ENCODE measurements around the gene TEX12.

The TEX12 gene

DNA sequence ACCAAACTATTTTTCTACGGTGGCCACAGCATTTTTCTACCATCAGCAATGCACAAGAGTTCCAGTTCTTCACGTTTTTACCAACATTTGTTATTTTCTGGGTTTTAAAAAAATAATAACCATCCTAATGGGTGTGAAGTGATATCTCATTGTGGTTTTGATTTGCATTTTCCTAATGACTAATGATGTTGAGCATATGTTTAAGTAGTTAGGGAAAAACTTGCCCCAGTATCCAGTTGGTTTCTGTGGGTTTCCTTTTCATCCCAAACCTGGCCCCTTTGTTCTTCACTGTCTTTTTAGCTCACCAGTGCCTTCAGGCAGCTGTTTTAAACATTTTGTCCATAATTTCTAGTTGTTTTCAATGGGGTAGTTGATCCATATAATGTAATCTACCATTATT, 44.4 kb downstream of the TEX12 start:
- TF ChIP-seq, protein P1, sequence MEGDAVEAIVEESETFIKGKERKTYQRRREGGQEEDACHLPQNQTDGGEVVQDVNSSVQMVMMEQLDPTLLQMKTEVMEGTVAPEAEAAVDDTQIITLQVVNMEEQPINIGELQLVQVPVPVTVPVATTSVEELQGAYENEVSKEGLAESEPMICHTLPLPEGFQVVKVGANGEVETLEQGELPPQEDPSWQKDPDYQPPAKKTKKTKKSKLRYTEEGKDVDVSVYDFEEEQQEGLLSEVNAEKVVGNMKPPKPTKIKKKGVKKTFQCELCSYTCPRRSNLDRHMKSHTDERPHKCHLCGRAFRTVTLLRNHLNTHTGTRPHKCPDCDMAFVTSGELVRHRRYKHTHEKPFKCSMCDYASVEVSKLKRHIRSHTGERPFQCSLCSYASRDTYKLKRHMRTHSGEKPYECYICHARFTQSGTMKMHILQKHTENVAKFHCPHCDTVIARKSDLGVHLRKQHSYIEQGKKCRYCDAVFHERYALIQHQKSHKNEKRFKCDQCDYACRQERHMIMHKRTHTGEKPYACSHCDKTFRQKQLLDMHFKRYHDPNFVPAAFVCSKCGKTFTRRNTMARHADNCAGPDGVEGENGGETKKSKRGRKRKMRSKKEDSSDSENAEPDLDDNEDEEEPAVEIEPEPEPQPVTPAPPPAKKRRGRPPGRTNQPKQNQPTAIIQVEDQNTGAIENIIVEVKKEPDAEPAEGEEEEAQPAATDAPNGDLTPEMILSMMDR (IDR thresholded peaks at IDR 0.05; ENCODE audit: insufficient read depth, low read length, poor library complexity, severe bottlenecking) = no peak
- Histone ChIP-seq H3K36me3 (ENCODE audit: control insufficient read depth, insufficient read depth, low read length) (no peaks in the 10 kb centered on the region), H3K4me3 (replicated peaks; ENCODE audit: low read depth, low read length) (no peak overlapping the region), H3K27me3 (replicated peaks; ENCODE audit: control insufficient read depth, insufficient read depth, low read length) (no peaks in the 10 kb centered on the region)
- DNase-seq (ENCODE audit: extremely low read depth, insufficient read length) = no peak

DNA sequence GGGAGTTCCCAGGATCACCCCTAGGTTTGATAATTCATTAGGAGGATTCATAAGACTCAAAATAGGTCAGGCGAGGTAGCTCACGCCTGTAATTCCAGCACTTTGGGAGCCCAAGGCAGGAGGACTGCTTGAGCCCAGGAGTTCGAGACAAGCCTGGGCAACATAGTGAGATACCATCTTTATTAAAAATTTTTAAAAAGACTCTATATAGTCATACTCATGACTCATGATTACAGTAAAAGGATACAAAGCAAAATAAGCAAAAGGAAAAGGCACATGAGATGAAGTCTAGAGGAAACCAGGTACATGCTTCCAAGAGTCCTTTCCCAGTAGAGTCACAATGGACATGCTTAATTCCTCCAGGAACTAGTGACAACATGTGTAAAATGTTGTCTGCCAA, 45.1 kb downstream of the TEX12 start:
- Histone ChIP-seq H3K27me3 (replicated peaks; ENCODE audit: control insufficient read depth, insufficient read depth, low read length) (no peaks in the 10 kb centered on the region), H3K36me3 (ENCODE audit: control insufficient read depth, insufficient read depth, low read length) (no peaks in the 10 kb centered on the region), H3K4me3 (replicated peaks; ENCODE audit: low read depth, low read length) (no peak overlapping the region)
- no peak for DNase-seq (ENCODE audit: extremely low read depth, insufficient read length)
- TF ChIP-seq, protein P1 (IDR thresholded peaks at IDR 0.05; ENCODE audit: insufficient read depth, low read length, poor library complexity, severe bottlenecking) = no peak

GRCh38 chr11:112212710-112213109, 45.5 kb downstream of the TEX12 start:
- Histone ChIP-seq H3K36me3 (ENCODE audit: control insufficient read depth, insufficient read depth, low read length) (no peaks in the 10 kb centered on the region), H3K27me3 (replicated peaks; ENCODE audit: control insufficient read depth, insufficient read depth, low read length) (no peaks in the 10 kb centered on the region), H3K4me3 (replicated peaks; ENCODE audit: low read depth, low read length) (no peak overlapping the region)
- no peak for DNase-seq (ENCODE audit: extremely low read depth, insufficient read length)
- TF ChIP-seq, protein P1 (IDR thresholded peaks at IDR 0.05; ENCODE audit: insufficient read depth, low read length, poor library complexity, severe bottlenecking) = no peak

- H3K27me3 ChIP-seq (replicated peaks; ENCODE audit: control insufficient read depth, insufficient read depth, low read length) = no peaks in the 10 kb centered on the region
- no peaks in the 10 kb centered on the region for H3K36me3 ChIP-seq (ENCODE audit: control insufficient read depth, insufficient read depth, low read length)
- H3K4me3 ChIP-seq (replicated peaks; ENCODE audit: low read depth, low read length) = no peak overlapping the region
- TF ChIP-seq, protein P1 (IDR thresholded peaks at IDR 0.05; ENCODE audit: insufficient read depth, low read length, poor library complexity, severe bottlenecking) = no peak
- no peak for DNase-seq (ENCODE audit: extremely low read depth, insufficient read length)
Observed at GRCh38 chr11:112213753-112214152, 46.6 kb downstream of the TEX12 start.

GRCh38 chr11:112215621-112216020, 48.4 kb downstream of the TEX12 start:
- H3K4me3 ChIP-seq (replicated peaks; ENCODE audit: low read depth, low read length) = no peak overlapping the region
- no peaks in the 10 kb centered on the region for H3K36me3 ChIP-seq (ENCODE audit: control insufficient read depth, insufficient read depth, low read length)
- H3K27me3 ChIP-seq (replicated peaks; ENCODE audit: control insufficient read depth, insufficient read depth, low read length) = no peaks in the 10 kb centered on the region
- TF ChIP-seq, protein P1 (IDR thresholded peaks at IDR 0.05; ENCODE audit: insufficient read depth, low read length, poor library complexity, severe bottlenecking) = no peak
- DNase-seq (ENCODE audit: extremely low read depth, insufficient read length) = no peak

DNA sequence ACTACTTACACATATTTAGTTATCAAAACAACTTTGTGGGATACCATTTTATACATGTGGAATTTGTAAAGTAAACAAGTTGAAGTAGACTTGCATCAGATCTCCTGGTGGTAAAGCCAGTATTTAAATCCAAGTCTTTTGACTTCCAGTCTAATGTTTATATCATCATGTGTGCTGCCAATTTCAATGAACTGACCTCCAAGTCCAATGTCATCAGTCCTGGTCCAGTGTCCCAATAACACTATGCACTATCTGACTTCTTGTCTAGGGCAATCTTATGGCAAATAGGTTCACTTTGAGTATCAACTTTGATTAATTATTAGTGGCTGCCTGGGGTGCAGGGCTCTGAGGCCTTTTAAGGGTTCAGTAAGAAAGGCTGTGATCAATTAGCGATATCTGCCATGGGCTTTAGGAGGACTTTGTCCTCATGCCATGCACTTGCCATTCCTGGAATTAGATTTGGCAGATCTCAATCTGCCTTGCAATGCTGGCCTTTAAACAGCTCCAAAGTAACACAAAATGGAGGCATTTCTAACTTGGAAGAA, 49.5 kb downstream of the TEX12 start:
- DNase-seq (ENCODE audit: extremely low read depth, insufficient read length) = no peak
- no peak overlapping the region for H3K4me3 ChIP-seq (replicated peaks; ENCODE audit: low read depth, low read length)
- TF ChIP-seq, protein P1 (IDR thresholded peaks at IDR 0.05; ENCODE audit: insufficient read depth, low read length, poor library complexity, severe bottlenecking) = no peak

More for the DNA sequence above, 49.5 kb downstream of the TEX12 start:
- Histone ChIP-seq H3K27me3 (replicated peaks; ENCODE audit: control insufficient read depth, insufficient read depth, low read length) (no peaks in the 10 kb centered on the region), H3K36me3 (ENCODE audit: control insufficient read depth, insufficient read depth, low read length) (no peaks in the 10 kb centered on the region)
